ENCODE data around the gene FAM167B.
"Not testable (repeated sequence)": the region's sequence is repeated elsewhere in the genome, so short reads cannot be mapped to it uniquely, and the experiment has no call there.

Gene FAM167B

GRCh38 chr1:32255072-32256071 is 8.3 kb downstream of the FAM167B start:
- in situ Hi-C loops (cut with MboI; ENCODE audit: low sequenced_read_pairs): no loop called here

- in situ Hi-C loops (cut with MboI; ENCODE audit: low sequenced_read_pairs): no loop called here
Measured at GRCh38 chr1:32256473-32257226, 9.6 kb downstream of the FAM167B start.

- in situ Hi-C loops (cut with MboI; ENCODE audit: low sequenced_read_pairs): no loop called here
Measured at GRCh38 chr1:32257227-32257508, 10.1 kb downstream of the FAM167B start.

- in situ Hi-C loops (cut with MboI; ENCODE audit: low sequenced_read_pairs): not testable (repeated sequence)
Measured at GRCh38 chr1:32263236-32263593, 16.2 kb downstream of the FAM167B start.

GRCh38 chr1:32263744-32264143 is 16.7 kb downstream of the FAM167B start:
- in situ Hi-C loops (cut with MboI; ENCODE audit: low sequenced_read_pairs): no loop called here

- in situ Hi-C loops (cut with MboI; ENCODE audit: low sequenced_read_pairs): no loop called here
Measured at GRCh38 chr1:32265846-32266245, 18.8 kb downstream of the FAM167B start.

GRCh38 chr1:32266921-32267591 is 20.0 kb downstream of the FAM167B start:
- in situ Hi-C loops (cut with MboI; ENCODE audit: low sequenced_read_pairs): no loop called here

- in situ Hi-C loops (cut with MboI; ENCODE audit: low sequenced_read_pairs): no loop called here
Measured at GRCh38 chr1:32269744-32270143, 22.7 kb downstream of the FAM167B start.

GRCh38 chr1:32272557-32273390 is 25.8 kb downstream of the FAM167B start:
- in situ Hi-C loops (cut with MboI; ENCODE audit: low sequenced_read_pairs): no loop called here

- in situ Hi-C loops (cut with MboI; ENCODE audit: low sequenced_read_pairs): no loop called here
Measured at GRCh38 chr1:32273391-32274208, 26.6 kb downstream of the FAM167B start.

- in situ Hi-C loops (cut with MboI; ENCODE audit: low sequenced_read_pairs): no loop called here
Measured at GRCh38 chr1:32274646-32275340, 27.8 kb downstream of the FAM167B start.

GRCh38 chr1:32275424-32275823 is 28.4 kb downstream of the FAM167B start:
- in situ Hi-C loops (cut with MboI; ENCODE audit: low sequenced_read_pairs): no loop called here

- in situ Hi-C loops (cut with MboI; ENCODE audit: low sequenced_read_pairs): no loop called here
Measured at GRCh38 chr1:32276032-32276782, 29.2 kb downstream of the FAM167B start.

GRCh38 chr1:32284777-32285176 is 37.8 kb downstream of the FAM167B start:
- in situ Hi-C loops (cut with MboI; ENCODE audit: low sequenced_read_pairs): not testable (repeated sequence)

- in situ Hi-C loops (cut with MboI; ENCODE audit: low sequenced_read_pairs): no loop called here
Measured at GRCh38 chr1:32285658-32286057, 38.6 kb downstream of the FAM167B start.

GRCh38 chr1:32286763-32287162 is 39.7 kb downstream of the FAM167B start:
- in situ Hi-C loops (cut with MboI; ENCODE audit: low sequenced_read_pairs): no loop called here

GRCh38 chr1:32289256-32289655 is 42.2 kb downstream of the FAM167B start:
- in situ Hi-C loops (cut with MboI; ENCODE audit: low sequenced_read_pairs): no loop called here

- in situ Hi-C loops (cut with MboI; ENCODE audit: low sequenced_read_pairs): no loop called here
Measured at GRCh38 chr1:32291145-32291707, 44.2 kb downstream of the FAM167B start.
